ENCODE data around the gene CHTOP.
A peak's percentile ranks its signal among the peaks of the same experiment; 100 is the strongest.

CHTOP gene

DNA sequence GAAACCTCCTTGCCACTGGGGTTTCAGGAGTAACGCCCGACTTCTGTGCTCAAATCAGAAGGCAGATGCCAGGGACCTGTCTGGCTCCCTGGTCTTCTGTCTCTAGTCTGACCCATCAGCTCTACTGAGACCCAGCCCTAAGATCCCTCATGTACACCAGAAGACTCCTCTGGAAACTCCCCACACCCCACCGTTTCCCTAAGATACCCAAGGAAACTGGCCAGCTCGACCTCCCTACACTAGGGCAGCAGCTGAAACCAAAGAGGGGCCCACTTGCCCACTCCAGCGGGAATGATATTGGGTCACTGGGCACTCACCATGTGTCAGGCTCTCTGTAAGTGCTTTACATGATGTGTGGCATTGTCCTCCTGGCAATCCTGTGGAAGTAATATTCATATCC is 20.5 kb upstream of the CHTOP start:
- DNase-seq = no peak

DNA sequence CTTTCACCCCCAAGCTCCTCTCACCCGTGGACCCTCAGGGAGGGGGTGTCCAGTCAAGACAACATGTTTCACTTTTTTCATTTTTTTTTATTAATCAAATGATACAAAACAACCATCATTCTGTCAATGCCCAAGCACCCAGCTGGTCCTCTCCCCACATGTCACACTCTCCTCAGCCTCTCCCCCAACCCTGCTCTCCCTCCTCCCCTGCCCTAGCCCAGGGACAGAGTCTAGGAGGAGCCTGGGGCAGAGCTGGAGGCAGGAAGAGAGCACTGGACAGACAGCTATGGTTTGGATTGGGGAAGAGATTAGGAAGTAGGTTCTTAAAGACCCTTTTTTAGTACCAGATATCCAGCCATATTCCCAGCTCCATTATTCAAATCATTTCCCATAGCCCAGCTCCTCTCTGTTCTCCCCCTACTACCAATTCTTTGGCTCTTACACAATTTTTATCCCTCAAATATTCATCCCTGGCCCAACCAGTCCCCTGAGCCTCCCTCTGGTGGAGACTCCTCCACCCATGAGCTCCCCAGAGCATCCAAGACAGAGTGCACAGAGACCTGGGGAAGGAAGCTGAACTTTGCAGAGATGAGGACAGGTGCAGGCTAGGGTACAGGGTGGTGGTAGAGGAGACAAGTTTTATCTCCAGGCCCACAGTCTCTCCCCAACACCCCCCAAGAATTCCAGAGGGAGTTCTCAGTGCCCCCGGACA is 19.5 kb upstream of the CHTOP start:
- DNase-seq = no peak

DNA sequence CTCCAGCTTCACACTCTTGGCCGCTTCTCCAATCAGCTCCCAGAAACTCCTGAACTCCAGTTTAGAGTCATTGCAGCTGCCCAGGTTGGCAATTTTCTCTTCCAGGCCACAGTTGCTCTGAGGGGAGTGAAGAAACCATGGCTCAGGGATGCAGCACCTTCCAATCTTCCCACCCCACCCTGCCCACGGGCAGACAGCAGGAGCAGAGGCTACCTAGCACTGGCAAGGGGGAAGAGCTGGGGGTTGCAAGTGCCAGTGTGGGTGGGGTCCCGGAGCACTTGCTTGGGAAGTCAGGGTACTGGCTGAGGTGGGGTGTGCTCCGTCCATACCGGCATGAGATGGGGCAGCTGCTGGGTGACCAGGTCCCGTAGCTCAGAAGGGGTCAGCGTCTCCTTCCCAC is 19.0 kb upstream of the CHTOP start:
- DNase-seq = no peak

DNA sequence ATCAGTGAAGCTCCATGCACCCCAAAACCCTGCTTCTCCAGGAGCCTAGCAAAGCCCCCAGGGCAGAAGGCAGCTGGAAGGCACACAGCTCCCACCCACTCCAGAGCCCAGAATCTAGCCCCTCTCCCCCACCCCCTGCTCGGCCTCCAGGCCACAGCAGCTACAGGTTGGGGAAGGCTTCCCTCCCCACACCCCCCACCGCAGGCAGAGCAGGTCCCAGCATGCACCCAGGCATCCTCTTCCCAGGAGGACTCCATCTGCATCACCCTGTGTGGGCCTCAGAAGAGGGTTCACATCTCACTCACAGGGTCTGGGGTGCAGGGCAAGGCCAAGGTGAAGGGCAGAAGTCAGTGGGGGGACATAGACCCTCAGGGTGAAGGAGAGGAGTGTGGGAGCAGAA is 18.5 kb upstream of the CHTOP start:
- DNase-seq = no peak

DNA sequence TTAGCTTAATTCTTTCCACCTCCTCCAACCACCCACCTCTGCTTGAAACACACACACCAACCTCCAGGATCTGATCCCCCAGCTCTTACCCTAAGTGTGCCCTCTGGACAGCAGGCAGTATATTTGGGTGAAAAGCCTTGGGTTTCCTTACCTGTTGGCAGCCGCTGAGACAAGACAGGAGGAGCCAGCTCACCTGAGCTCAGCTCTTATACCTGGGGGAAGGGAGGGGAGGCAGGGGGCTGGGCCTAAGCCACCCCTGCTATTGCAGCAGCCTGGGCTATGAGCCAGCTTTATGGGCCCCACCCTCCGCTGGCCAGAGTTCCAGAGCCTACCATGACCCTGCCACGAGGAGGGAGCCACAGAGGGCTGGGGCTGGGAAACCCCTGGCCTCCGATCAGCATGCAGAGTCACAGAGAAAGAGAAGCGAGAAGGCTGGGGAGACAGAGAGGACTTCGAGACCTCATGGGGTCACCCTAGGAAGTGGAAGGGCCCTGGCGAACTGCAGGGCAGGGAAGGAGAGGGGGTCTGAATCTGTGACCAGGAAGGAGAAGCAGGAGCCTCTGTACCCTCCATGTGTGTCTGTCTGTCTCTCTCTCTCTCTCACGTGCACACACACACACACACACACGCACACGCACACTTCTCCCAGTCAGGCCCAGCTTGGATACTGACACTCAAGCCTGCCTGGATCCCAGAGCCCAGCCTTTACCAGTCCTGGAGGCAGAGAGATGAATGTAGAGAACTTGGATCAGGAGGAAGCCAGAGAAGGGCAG is 17.5 kb upstream of the CHTOP start, which contains the start of gene S100A14:
Gene S100A14, minus strand, starts transcription at position 182 of the 773 bp plus-strand sequence. CDS start 467 bp downstream, outside the sequence.
- no peak for DNase-seq

DNA sequence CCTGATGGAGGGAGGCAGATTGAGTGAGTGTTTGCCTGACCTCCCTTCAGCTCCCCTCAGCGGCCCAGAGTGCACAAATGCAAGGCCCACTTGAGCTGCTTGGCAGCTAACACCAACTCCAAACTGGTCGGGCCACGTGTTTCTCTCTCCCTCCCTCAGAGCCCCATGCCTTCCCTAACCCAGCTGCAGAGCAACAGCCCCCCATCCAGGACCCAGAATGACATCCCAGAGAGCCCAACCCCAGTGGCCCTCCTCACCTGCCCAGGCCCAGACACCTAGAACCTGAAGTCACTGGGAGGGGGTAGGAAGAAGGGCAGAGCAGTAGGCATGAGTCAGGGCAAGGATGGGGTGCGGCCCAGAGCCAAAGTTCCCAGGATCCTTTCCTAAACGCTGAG is 17.0 kb upstream of the CHTOP start:
- DNase-seq = no peak

DNA sequence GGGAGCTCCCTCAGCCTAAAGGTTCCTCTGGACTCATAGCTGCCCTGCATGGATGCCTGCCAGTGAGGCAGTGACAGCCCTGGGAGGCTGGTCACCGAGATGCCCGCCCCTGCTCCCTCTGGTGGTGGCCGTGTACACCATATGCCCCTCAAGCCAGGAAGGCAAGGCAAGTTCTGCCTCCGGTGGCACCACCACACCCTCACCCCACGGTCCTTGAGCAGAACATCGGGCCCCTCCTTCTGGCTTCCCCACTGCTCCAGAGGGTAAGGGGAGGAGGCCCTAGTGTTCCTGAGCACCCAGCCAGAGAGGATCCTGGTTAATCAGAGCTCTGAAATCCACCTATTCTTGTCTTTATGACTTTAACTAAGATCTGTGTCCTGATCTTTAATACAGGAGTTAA is 16.2 kb upstream of the CHTOP start:
- DNase-seq = peak; percentile 62 to 69

DNA sequence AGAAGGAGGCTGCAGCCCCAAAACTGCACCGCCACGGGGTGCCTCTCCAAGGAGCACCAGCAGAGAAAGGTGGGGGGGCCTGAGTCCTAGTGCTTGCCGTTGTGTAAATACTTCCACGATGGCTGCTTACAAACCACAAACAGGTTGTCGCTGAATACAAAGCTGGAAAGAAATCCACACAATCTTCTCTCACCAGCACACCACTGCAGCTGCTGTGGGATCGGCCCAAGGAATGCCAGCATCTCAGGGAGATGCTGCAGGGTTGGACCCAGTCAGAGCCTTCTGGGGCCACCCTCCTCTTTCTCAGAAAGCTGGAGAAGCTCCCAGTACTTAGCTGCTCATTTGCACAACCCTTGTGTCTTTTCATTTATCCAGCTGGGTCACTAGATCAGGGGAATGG is 14.7 kb upstream of the CHTOP start:
- DNase-seq = no peak

DNA sequence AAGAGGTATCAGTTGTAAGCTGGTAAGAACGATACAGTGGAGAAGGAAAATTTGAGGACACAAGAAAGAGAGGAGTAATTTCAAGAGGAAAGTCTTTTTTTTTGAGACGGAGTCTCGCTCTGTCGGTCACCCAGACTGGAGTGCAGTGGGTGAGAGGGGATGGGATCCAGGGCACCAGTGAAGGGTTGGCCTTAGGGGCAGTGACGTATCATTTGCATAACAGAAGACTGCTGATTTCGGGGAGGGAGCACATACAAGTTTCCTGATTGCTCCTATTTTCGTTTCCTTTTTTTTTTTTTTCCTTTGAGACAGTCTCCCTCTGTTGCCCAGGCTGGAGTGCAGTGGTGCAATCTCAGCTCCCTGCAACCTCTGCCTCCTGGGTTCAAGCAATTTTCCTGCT is 10.8 kb upstream of the CHTOP start:
- no peak for DNase-seq

DNA sequence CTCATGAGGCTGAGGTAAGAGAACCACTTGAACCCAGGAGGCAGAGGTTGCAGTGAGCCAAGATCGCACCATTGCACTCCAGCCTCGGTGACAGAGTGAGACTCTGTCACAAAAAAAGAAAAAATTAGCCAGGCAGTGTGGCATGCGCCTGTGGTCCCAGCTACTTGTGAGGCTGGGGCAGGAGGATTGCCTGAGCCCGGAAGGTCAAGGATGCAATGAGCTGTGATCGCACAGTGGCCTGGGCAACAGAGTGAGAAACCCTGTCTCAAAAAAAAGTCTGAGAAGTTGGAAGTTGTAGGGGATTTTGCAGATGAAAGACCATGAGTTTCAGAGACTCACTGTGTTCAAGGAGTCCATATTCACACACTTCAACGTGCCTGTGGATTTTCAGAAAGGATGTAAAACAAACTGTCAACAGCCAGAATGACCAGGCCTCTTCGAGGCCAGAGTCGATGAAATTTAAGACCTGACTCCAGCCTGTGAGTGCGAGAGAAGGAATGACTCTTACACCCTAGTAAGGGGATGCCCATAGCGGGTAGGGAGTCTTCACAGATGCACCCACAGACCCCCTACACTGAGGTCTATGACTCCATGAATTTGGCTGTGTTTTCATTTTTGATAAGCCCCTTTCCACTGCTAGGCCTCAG is 8.8 kb upstream of the CHTOP start:
- no peak for DNase-seq

DNA sequence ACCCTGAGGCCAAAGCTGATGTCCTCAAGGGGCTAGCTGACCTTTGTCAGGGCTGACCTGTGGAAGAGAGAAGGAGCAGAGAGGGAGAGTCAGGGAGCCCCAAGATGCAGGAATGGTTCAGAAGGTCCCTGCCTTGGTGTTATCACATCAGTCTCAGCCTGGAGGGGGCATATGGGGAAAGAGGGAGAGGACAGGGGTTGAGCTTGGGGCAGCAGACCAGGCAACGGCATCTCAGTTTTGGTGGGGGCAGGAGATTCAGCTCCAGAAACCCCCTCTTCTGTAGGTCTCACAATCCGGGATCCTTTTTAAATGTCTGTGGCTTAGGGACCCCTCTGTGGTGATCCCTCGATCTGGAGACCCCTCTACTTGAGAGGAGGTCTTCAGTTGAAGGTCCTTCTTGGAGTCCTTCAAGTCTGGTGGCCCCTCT is 7.4 kb upstream of the CHTOP start:
- no peak for DNase-seq

DNA sequence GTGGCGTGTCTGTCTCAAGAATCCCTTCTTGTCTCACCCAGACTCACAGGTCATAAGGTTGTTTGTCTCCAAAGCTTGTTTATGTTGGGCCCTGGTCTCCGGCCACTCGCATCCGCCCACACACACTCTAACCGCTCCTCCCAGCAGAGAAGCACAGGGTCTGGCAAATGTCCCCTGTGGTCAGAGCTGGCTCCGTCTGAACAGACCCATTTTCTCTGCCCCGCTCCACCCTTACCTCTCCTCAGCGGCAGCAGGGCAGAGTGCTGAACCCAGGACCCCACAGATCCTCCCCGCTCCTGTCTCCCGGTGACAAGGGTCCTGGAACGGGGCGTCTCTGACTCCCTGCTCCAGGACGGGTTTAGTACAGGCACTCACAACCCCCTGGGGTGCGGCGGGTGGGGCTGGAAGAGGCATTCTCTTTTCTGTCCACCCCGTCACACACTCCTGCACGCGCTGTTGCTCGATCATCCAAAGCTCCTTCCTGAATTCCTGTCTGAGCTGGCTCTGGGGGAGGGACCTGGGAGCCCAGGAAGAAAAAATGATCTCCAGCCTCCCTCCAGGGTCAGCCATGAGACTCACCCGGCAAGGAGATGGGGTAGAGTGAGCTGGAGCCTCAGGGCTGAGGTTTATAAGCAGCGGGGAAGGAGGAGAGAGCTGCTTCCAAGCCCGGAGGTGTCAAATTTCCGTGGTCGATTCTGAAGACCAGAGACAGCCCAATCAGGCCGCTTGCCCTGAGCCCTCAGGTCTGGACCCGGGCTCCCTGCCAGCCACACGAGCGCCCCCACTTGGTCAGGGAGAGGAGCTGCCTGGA is 6.8 kb upstream of the CHTOP start, which contains the start of gene S100A13:
Gene S100A13, minus strand, starts transcription at position 602 of the 811 bp plus-strand sequence. CDS start 1,033 bp downstream, outside the sequence.
- peak in 1 of 2 donors; percentile 16 for DNase-seq

DNA sequence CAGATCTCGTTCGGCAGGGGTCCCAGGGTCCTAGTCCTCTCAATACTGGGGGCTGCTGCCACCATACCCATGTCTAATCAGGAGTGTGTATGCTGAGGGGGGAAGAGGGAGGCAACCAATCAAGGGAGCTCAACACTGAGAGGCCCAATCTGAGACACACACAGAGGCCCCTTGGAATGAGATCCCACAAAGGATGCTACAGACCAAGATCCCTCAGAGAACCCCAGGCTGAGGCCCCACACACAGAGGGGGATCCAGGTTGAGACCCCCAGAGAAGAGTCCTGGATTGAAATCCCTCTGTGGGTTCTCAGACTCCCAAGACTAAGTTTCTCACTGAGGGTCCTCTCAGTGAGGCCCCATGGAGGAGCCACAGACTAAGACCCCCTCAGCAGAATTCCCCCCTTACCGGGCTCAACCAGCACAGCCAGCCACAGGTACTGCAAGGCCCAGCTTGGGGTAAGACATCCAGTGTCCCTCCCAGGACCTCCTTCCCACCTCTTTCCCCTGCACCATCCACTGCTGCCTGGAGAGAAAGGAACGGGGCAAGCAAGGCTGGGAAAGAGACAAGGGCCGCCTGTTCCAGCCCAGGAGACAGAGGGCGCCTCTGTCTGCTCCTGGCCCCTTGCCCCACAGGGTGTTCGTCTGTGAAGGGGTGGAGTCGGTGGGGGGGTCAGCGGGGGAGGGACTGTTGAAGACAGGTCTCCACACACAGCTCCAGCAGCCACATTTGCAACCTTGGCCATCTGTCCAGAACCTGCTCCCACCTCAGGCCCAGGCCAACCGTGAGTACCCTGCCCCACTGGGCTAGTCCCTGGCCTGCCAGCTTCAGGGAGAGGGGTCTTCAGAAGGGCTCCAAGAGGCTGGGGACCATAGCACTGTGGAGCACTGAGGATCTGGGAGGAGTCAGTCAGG is 5.9 kb upstream of the CHTOP start, which contains the start of gene S100A1:
Gene S100A1, plus strand, starts transcription at position 720 of the 912 bp plus-strand sequence. CDS start 2,088 bp downstream, outside the sequence.
- no peak for DNase-seq

DNA sequence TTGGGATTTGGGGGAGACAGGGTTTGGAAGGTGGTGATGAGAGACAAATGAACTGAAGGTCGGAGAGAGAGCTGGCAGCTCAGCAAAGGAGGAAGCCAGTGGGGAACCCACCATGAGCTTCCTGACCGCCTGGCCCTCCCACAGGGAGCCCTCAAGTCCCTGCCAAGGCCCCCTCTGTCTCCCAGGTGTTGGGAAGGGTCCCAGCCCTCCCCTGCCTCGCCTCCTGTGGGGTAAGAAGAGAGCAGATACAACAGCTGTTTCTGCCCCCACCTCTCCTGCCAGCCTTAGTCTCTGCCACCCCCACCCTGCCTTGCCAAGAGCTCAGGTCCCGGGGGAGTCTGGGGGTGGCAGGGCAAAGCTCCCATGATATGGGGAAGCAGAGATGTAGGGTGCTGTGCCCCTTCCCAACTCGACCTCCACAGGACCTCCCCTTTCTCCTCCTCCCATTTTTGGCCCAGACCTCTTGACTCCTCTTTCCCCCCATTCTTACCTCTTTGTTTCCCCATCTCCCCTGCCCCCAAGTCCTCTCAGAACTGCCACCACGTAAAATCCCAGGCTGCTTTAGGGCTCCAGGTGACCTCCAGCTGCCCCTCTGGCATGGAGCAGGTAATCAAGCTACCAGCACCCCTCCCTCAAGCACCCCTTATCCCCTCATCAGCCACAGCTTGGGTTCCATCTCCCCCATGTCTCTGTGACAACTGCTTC is 5.1 kb upstream of the CHTOP start:
- DNase-seq = no peak

DNA sequence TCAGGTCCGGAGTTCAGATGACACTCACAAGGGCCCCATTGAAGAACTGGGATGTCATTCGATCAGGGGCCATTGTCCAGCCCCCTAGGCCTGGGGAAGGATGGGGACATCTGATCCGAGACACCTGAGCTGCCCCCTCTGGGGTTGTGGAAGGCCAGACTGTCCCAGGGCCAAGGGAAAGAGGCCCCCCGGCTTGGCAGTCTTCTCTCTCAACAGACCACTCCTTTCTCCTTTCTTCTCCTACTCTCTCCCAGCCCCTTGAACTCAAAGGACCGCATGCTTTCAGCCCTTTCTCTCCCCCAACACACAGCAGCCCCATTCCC is 4.6 kb upstream of the CHTOP start:
- no peak for DNase-seq

DNA sequence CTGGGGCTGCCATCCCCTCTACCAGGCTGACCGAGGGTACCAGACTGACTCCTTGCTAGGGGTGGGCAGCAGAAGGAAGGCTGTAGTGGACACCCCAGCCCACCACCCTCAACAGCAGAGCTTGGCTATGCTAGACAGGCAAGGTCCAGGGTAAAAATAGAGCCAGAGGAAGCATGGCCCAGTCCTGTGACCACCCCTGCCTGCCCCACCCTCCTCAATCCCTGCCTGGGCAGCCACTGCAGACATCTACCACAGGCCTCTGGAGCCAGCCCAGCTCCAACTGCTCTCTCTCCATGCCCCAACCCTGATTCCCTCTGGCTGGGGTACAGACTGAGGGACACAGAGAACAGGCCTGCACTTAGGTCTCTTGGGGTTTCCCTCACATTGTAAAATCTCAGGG is 3.9 kb upstream of the CHTOP start:
- no peak for DNase-seq

DNA sequence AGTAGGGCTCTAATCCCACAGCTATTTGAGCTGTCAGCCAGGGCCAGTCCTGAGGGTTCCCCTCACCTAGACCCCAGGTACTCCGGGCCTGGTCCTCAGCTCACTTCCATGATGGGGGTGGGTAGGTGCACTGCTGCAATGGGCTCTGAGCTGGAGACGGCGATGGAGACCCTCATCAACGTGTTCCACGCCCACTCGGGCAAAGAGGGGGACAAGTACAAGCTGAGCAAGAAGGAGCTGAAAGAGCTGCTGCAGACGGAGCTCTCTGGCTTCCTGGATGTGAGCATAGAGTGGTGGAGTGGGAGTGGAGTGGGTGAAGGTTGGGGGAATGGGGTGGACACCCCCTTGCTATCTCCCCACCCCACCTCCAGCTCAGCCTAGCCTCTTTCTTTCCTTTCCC is 3.5 kb upstream of the CHTOP start:
- no peak for DNase-seq

DNA sequence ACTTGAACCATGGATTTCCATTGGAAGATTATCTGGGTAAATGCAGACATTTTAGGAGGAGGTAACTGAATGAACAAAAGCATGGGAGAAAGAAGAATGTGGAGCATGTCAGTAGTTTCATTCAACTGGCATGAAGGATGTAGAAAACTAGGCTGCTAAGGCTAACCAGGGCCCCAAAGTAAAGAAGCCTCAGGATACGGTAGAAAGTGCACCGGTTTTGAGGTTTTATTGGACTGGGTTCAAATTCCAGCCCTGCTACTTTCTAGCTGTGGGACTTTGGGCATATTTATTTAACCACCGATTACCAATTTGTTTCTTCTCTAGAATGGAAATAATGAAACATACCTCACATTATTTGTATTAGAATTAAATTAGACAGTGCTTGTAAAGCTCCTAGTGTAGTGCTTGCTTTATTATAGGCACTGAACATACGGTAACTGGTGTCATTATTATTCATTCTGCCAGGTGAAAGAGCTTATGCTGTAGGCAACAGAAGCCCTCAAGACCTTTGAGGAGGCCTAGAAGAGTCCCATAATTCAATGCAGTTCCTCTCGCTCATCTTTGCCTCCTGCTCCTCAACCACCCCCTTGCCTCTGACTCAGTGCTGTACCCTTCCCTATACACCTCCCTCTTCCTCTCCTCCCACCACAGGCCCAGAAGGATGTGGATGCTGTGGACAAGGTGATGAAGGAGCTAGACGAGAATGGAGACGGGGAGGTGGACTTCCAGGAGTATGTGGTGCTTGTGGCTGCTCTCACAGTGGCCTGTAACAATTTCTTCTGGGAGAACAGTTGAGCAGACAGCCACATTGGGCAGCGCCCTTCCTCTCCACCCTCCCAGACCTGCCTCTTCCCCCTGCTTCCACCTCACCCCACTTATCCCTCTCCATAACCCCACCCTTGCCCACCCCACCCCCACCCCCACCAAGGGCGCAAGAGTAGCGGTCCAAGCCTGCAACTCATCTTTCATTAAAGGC is 2.5 kb upstream of the CHTOP start:
- DNase-seq = no peak

DNA sequence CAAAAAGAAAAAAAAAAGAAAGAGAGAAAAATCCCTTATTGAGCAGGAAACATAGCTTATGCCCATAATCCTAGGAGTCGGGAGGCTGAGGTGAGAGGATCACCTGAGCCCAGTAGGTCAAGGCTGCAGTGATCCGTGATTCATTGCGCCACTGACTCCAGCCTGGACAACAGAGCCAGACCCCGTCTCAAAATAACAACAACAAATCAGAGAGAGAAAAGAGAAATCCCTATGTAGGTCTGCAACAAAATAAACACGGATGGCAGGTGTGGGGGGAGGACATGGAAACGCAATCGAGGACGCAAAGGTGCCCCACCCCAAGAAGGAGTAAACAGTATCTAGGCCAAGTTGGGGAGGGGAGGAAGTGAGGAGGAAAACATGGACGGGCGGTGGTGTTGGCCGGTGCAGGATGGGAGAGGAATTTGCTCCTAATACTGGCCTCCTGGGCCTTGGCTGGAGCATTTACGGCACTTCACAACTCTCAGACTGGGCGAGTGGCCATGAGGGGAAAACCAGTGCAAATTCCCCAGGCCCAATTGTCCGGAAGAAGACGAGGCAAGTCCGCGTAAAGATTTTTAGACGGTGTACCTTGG is 609 bp upstream of the CHTOP start:
- DNase-seq = no peak
